GM12872 (cell line): ENCODE measurements around the gene RIC8B.
A peak's percentile ranks its signal among the peaks of the same experiment; 100 is the strongest.

Experiments used
- CTCF ChIP-seq: IDR thresholded peaks from 3 replicates; pipeline ENCODE4 v1.5.1; 2011; ENCODE audit warnings: low read depth, mild to moderate bottlenecking, low read length, moderate library complexity; ENCODE audit not compliant: insufficient read depth

RIC8B gene

GRCh38 chr12:106917503-106917902, 143.0 kb downstream of the RIC8B start:
- TF ChIP-seq CTCF: no peak

GRCh38 chr12:106918746-106919145, 144.3 kb downstream of the RIC8B start:
- peak; percentile 55; the same call in 2 of the 3 replicates for TF ChIP-seq CTCF

- peak; percentile 49; the same call in 2 of the 3 replicates for TF ChIP-seq CTCF
Measured at GRCh38 chr12:106919910-106920544, 145.5 kb downstream of the RIC8B start.

GRCh38 chr12:106924268-106924861, 149.9 kb downstream of the RIC8B start:
- TF ChIP-seq CTCF: no peak

GRCh38 chr12:106926657-106927056, 152.2 kb downstream of the RIC8B start:
- no peak for TF ChIP-seq CTCF

- TF ChIP-seq CTCF: no peak
Measured at GRCh38 chr12:106934277-106934676, 159.8 kb downstream of the RIC8B start.
